GM12873 (cell line): ENCODE data around the gene SPATS1.

Experiments used
- TF ChIP-seq, protein P1 (sequence below): IDR thresholded peaks from 2 replicates; pipeline ENCODE4 v1.5.1; 2012; ENCODE audit warnings: low read depth, mild to moderate bottlenecking, moderate library complexity, low read length, control low read depth; ENCODE audit not compliant: insufficient read depth; ENCODE audit errors: missing control alignments

SPATS1 gene

DNA sequence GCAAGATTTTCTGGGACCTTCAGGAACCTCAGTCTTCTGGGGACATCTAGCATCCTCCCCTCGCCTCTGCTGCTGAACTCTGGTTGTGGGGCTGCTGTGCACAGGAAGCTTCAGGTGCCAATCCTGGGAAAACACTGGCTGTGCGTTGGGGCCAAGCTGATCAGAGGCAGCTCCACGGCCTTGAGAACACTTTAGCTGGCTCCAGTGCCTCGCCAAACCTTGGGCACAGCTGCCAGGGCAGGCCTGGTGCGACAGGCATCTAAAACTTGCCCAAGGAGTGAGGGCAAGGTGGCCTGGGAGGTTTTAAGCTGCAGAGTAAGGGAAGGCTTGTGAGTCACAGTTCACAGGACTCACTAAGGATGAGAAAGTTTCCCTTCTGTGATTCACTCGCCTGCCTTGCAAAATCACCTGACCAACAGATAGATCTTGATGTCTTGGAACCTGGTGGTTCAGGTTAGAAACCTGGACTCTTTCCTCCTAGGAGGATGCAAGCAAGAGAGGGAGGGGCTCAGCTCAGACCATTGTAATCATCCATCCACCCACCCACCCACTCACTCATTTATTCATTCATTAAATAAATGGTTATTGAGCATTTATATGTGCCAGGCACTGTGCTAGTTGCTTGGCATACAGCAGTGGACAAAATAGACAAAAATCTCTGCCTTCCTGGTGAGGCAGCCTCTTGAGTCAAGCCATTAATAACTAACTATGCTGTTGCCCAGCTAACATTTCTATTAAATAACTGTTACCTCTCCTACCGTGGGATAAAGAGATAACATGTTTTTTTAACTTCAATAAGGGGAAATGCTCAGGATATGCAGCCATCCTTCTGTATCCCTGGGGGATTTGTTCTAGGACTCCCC is 2.5 kb upstream of the SPATS1 start:
- TF ChIP-seq, protein P1, sequence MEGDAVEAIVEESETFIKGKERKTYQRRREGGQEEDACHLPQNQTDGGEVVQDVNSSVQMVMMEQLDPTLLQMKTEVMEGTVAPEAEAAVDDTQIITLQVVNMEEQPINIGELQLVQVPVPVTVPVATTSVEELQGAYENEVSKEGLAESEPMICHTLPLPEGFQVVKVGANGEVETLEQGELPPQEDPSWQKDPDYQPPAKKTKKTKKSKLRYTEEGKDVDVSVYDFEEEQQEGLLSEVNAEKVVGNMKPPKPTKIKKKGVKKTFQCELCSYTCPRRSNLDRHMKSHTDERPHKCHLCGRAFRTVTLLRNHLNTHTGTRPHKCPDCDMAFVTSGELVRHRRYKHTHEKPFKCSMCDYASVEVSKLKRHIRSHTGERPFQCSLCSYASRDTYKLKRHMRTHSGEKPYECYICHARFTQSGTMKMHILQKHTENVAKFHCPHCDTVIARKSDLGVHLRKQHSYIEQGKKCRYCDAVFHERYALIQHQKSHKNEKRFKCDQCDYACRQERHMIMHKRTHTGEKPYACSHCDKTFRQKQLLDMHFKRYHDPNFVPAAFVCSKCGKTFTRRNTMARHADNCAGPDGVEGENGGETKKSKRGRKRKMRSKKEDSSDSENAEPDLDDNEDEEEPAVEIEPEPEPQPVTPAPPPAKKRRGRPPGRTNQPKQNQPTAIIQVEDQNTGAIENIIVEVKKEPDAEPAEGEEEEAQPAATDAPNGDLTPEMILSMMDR: no peak

GRCh38 chr6:44341095-44341890 is 1.2 kb upstream of the SPATS1 start:
- TF ChIP-seq, protein P1: no peak

GRCh38 chr6:44342052-44342451 is 398 bp upstream of the SPATS1 start:
- TF ChIP-seq, protein P1: no peak

GRCh38 chr6:44349904-44350649 is 7.6 kb downstream of the SPATS1 start:
- TF ChIP-seq, protein P1: no peak

GRCh38 chr6:44352259-44352658 is 9.8 kb downstream of the SPATS1 start:
- TF ChIP-seq, protein P1: no peak

DNA sequence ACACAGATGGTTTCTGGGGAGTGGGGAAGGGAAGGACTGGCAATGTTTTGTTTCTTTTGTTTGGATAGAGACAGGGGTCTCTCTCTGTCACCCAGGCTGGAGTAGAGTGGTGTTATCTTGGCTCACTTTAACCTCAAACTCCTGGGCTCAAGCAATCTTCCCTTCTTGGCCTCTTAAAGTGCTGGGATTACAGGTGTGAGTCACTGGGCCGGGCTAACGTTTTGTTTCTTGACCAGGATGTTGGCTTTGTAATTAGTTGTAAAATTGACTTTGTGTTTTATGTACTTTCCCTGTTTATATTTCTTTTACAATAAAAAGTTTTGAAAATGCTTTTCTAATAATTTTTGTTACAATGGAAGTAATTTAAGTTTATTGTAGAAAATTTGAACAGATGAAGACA is 10.9 kb downstream of the SPATS1 start:
- TF ChIP-seq, protein P1: no peak

DNA sequence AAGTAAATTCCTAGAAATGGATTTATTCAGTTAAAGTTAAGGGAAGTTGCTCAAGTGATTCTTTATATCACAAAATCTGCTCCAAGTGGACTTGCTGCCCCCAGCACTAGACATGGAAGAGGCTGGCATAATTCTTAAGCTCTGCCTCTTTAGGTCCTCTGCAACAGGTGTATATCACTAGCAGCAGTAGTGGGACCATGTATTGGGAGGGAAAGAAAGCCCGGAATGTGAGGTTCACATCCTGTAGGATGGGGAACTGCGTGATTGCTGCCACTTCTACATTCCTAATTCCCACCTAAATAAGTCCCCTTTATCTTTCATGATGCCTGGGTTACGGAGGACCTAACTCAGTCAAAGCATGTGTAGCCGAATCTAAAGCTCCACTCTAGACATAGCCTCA is 13.2 kb downstream of the SPATS1 start:
- TF ChIP-seq, protein P1: no peak
